ENCODE results near the gene PDE4DIP. TPM values are rescaled to one million over a fixed set of nuclear protein-coding genes. Genes with fewer than 3 reads are reported as not detected.
"Not testable (repeated sequence)": the region's sequence is repeated elsewhere in the genome, so short reads cannot be mapped to it uniquely, and the experiment has no call there.

PDE4DIP gene
- total RNA-seq, 1 donor from 2014 or later: 134 TPM

DNA sequence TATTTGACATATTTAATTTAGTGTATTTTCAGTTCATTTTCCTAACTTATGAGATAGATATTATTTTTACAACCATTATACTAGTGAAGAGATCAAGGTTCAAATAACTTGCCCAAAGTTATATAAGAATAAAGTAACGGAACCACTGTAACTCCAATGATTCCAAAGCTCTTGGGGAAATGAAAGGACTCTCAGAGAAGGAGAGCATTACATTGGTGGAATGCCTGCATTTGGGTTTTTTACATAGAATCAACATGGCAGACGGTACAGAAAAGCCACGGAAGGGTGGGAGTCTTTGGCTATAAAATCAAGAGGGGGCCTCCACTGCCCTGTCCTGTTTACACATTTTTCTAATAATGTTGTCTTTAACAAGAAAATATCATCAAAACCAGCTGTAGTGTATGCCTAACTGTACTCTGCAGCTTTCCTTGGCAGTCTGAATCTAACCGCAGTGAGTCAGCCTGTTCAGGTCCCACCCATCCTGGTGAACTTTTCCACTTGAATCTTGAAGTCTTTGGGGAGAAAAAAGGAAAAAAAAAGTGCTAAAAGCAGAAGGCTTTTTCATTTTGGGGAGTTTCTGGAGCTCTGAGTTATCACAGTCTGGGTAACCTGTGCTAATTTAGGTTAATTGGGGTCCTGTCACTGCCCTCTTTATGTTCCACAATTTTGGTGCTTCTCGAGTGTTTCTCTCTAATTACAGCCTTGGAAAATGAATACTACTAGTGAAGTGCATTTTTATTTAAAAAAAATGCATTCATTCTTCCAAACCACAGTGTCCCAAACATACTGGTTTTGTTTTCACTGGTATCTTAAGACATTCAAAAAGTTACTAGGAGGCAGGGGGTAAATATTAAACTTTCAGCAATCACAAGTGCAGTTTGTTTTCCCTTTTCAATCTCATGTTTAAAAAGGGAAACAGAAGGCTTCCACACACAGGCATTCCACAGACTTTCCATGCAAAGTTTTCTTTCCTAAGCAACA lies 30.5 kb downstream of the PDE4DIP start:
- DNase-seq: not testable (repeated sequence)

DNA sequence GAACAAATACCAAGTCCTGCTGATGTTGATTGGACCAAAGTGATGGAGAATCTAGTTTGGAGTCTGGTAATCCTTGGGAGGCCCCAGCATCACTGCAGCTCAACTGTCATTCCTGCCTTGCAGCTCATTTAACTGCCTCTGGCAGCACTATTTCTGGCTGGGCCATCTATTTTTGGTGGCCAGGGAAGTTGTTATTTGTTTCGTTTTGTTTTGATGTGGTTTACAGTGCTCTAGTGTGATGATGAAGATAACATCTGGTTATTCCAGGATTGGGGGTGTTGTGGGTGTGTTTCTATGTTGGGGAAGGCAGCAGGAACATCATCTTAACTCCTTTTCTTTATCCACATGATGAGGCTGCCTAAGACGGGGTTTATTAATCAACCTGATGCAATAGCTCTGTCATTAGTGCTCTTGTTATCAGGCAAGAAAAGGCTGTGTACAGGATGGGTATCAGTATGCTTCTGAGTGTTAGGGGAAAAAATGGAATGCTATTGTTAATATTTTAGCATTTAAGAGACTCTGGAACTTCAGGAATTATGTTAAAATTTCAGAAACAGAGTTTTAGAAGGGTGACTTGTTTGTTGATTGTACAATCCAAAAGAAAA lies 35.7 kb downstream of the PDE4DIP start:
- not testable (repeated sequence) for DNase-seq

DNA sequence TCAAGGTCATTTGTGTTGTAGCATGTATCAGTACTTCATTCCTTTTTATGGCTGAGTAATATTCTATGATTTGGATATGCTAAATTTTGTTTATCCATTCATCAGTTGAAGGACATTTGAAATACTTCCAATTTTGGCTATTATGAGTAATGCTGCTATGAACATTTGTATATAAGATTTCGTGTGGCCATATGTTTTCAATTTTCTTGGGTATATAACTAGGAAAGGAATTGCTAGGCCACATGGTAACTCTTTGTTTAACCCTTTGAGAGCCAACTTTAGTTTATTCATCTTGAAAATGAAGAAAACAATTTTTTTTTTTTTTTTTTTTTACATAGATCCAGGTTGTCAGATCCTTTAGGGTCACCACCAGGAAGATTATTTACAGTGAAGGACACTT lies 37.0 kb downstream of the PDE4DIP start:
- DNase-seq: not testable (repeated sequence)

DNA sequence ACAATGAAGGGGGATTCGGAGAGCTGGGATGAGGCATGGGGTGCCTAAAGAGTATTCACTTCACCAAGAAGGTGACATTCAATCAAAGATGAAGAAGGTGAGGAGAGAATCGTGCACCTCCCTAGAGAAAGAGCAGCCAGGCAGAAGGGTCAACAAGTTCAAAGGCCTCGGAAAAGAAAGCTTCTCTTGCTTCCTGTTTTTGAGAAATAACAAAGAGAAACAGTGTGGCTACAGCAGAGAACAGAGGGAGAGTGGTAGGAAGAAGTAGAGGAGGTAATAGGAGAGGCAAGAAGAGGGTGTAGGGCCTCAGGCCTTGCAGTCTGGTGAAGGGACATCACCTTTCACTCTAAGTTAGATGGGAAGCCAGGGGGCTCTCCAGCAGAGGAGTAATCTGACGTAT lies 41.0 kb downstream of the PDE4DIP start:
- DNase-seq: not testable (repeated sequence)

DNA sequence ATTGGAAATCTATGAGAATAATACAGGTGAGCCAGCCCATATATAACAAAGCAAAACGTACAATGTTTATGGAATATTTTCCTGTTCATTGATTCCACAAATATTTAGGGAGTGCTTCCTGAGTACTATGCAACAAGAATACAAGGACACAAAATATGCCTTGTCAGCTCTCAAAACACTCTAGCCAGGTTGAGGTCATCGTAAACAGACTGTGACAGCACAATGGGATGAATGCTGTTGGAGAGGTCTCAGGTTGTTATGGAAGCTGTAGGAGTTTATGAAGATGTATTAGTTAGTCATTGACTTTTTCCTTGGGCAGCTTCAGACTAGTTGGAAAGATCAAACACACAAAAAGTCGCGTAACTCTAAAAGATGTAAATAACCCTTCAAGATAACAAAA lies 42.1 kb downstream of the PDE4DIP start:
- DNase-seq: not testable (repeated sequence)

DNA sequence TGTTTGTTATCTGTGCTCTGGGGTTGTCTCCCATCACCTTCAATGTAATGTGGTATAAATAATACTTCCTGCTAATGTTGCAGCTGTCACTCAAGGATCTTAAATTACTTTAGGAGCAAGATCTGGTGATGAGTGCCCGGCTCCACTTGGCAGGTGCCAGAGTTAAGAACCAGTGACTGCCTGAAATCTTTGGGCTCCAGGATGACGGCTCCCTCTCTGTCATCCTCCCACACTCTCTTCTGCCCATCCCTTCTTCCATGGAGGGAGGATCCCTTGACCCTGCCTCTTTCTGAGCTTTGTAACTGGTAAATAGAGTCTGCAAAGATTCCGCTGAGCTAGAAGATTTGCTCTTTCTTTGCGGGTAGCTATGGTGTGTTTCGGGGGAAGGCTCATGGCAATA lies 44.4 kb downstream of the PDE4DIP start:
- not testable (repeated sequence) for DNase-seq

DNA sequence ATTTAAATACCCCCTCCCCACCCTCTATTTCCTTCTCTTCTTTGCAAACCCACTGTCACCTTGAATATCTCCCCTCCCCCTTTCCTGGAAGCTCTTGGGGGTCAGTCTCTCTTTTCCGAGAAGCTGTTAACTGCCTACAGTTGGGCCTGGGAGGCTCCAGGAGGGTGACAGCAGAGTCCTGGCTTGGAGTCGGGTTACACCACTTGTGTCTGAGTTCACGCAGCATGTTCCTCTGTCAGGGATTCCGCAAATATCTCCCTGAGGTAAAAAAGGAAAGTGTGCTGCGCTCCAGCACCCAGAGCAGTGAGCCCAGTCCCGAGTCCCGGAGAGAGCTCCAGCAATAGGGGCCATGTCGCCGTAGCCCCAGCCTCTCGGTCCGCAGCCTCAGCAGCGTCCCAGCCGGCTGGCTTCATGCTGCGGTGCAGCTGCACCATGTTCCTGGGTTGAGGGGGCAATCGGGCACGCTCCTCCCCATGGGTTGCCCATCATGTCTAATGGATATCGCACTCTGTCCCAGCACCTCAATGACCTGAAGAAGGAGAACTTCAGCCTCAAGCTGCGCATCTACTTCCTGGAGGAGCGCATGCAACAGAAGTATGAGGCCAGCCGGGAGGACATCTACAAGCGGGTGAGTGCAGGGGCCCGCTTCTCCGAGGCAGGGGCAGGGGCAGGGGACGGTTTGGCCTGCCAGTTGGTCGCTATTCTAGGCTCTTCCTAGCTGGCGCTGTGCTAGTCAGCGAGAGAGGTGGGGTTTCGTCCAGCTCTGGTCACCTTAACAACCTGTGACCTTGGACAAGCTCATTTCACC lies 45.2 kb downstream of the PDE4DIP start:
- DNase-seq: not testable (repeated sequence)

DNA sequence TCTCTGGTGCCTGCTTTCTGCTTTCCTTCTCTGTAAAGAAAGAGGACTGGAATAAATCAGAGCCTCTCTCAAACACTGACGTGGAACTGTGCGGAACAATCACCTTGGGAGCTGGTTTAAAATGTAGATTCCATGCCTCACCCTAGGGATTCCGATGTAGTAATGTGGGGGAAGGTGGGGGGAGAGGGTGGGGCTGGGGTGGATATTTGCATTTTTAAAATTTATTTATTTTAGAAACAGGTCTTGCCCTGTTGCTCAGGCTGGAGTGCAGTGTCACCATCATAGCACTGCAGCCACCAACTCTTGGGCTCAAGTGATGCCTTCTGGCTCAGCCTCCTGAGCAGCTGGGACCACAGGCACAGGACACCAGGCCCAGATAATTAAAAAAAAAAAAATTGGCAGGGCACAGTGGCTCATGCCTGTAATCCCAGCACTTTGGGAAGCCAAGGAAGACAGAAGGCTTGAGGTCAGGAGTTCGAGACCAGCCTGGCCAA lies 45.9 kb downstream of the PDE4DIP start:
- DNase-seq: not testable (repeated sequence)

DNA sequence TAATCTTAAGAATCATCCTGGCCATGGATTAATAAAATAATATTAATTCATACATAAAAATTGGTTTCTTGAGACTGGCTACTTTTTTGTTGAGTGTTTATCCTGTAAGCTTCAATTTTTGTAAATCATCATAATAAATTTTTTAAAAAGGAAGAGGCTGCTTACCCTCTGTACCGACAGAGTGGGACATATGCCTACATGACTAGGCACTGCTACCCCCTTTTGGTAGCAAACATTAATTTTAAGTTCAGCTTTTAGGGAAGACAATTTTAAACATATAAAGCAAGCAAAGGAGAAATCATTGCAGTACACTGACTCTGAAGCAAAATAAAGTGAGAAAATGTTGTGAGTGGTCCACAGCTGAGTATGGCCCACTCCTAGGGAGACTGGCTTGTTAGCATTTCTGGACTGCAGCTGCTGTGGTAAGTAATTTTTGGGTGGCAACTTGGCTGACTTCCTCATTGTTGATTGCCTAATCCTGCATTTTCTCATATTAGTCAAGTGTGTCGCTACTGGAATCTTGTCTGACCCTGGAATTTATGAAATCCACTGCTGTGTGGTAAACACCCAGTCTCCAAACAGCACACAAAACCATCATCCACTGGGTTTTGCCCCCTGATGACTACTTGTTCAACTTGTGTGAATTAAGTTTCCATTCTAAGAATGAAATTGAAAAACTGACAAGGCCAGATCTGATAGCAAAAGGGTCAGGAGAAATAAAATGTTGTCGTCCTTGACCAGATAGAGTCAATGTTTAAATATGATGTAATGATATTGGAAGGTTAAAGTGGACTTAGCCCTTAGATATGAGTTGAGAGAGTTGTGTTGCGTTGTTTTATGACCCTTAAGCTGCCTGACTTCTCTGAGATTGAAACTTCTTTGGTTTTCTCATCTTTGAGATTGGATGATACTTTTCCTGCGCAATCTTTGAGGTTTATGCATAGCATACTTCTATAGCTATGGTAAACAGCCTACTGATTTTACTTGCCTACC lies 50.4 kb downstream of the PDE4DIP start:
- DNase-seq: not testable (repeated sequence)

DNA sequence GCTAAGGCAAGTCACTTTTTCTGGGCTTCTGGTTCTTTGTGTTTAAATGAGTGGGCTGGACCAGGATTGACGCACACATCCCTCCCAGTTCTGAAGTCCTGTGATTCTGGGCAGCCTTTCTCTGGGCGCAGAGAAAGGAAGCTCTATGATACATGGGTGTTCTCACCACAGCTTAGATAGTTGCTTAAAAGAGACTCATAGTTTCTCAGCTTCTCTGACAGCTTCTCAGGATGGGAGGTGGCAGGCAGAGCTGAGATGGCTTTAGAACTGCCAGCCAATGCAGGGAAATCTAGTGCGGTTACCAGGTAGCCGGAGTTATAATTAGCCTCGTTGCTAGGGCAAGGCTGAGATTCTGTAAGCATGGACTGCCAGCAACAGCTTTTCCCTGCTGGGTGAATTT lies 55.8 kb downstream of the PDE4DIP start:
- not testable (repeated sequence) for DNase-seq

DNA sequence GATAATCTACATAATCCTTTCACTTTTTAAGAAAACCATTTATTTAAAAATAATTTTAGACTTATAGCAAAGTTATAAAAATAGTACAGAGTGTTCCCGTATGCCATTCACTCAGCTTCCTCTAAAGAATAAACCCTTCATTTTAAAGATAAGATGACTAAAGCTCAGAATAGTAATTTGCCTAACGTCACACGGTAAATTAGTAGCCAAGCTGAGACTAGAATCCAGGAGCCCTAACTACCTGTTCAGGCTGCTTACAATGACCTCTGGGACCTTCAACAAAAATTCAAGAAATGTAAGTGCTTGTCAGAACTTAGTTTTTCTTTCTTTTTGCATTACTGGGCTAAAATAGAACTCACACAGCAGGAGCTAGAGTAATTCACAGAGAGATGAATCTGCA lies 56.5 kb downstream of the PDE4DIP start:
- DNase-seq: not testable (repeated sequence)

DNA sequence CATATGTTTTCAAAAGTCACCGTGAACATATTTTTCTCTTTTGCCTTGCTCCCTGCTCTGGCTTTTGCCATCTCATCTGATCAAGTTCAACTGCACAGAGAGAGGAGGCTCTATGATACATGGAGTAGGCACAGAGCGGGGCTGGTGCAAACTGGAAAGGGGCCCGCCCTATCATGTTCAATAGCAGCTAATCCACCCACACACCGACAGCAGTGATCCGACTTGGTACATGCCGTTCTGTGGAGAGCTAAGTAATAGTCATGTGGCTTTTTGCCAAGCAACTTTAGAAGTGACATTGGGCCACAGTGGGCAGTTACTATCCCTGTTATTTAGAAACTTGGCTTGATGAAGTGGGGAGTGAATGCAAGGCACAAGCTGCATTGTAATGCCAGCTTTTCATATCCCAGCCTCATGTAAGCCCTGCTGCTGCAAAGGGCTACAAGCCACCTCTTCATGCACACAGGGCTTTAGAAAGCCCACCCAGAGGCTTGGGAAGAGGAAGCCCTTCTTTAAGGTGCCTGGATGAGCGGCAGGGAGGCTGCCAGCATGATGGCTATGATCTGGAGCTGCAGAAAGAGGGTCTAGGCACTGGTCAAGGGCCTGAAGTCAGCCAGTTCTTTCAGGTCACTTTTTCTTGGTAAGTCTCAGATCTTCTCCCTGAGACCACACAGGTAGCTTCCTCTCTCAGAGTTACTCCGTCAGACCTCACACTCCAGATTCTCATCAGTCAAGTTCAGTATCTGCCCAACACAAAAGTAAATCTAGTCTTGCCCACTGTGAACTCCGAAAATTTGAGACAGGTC lies 57.1 kb downstream of the PDE4DIP start:
- not testable (repeated sequence) for DNase-seq

DNA sequence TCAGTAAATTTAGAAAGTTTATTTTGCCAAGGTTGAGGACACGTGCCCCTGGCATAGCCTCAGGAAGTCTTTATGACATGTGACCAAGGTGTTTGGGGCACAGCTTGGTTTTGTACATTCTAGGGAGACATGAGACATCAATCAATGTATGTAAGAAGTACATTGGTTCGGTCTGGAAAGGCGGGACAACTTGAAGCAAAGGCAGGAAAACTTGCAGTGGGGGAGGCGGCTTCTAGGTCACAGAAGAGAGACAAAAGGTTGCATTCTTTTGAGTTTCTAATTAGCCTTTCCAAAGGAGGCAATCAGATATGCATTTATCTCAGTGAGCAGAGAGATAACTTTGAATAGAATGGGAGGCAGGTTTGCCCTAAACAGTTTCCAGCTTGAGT lies 57.7 kb downstream of the PDE4DIP start:
- not testable (repeated sequence) for DNase-seq

DNA sequence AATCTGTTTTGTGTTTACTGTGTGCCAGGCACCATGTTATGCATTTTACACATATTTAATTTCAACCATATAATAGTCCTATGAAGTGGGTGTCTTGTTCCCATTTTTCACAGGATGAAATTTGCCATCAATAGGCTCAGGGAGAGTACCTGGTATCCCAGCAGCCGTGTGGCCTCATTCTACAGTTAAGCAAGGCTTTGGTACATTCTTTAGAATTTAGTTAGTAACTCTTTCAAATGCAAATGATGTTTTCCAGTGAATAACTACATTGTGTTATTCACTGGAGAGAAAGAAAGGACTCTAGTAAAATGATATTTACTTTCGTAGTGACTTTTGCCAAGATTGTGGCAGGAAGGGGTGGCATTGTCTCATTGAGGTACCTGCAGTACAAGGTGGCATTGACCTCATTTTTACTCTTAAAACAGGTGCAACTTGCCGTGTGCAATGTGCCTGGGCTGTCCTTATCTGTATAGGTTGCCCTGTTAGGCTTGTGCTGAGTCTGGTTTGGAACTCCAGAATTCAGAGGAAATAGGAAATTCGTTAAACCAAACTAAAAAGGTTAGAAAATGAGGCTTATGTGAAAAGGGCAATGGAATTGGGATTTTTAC lies 65.1 kb downstream of the PDE4DIP start:
- not testable (repeated sequence) for DNase-seq

DNA sequence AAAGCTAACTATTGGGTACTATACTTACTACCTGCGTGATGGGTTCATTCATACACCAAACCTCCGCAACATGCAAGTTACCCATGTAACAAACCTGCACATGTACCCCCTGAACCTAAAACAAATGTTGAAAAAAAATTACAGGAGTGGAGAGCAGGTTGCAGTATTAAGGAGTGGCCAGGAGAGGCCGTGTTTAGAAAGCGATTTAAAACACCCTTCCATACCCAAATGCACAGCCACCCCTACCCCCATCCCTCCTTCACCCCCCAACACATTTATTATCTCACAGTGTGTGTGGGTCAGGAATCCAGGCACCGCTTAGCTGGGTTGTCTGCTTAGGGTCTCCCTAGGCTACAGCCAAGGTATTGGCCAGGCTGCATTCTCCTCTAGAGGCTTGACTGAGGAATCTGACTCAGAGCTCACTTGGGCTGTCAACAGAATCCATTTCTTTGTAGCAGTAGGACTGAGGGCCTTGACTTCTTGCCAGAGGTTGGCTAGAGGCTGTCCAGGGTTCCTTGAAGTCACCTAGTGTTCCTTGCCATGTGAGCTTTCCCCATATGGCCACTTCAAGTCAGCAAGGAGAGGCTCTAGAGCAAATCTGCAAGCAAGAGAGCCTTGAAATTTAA lies 67.2 kb downstream of the PDE4DIP start:
- DNase-seq: not testable (repeated sequence)

DNA sequence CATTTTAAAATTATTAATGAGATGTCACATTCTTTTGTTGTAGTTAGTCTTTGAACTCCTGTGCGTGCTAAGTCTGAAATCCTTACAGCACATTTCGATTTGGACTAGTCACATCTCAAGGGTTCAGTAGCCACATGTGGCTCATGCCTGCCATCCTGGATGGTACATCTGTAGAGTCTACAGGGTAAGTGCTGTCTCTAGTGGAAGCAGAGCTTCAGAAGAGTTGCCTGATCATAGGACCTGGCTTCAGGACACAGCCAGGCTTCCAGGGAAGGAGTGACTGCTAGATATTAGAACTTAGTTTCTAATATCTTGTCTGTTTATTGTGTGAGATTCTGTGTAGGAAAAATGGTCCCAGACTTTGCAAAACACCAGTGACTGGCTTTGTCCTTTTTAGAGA lies 72.0 kb downstream of the PDE4DIP start:
- DNase-seq: not testable (repeated sequence)

DNA sequence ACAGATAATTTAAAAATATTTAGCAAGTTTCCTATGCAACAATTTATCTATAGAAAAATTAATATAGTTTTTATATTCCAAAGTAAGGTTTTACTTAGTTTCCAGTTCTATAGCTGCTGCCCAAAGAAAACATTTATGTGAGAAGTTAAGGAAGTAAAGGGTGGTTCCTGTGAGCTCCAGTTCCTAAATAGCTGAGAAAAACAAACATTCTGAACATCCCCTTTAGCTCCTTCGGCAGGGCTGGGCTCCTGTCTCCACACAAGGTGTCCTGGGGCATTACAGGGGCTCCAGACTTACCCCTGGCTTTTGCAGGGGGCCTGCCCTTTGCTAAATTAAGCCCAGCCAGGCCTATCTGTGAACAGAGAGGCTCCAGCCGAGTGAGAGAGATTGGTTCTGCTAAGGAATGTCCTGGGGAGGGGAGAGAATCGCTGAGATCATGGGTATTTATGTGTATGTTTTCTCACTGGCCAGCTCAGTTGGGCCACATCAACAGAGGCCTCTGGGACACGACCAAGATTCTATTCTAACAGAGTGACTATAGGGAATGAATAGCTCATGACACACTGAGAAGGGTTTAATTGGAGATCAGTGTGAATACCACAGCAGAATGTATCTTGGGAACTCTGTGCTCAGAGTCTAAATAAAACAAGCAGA lies 72.6 kb downstream of the PDE4DIP start:
- DNase-seq: not testable (repeated sequence)

DNA sequence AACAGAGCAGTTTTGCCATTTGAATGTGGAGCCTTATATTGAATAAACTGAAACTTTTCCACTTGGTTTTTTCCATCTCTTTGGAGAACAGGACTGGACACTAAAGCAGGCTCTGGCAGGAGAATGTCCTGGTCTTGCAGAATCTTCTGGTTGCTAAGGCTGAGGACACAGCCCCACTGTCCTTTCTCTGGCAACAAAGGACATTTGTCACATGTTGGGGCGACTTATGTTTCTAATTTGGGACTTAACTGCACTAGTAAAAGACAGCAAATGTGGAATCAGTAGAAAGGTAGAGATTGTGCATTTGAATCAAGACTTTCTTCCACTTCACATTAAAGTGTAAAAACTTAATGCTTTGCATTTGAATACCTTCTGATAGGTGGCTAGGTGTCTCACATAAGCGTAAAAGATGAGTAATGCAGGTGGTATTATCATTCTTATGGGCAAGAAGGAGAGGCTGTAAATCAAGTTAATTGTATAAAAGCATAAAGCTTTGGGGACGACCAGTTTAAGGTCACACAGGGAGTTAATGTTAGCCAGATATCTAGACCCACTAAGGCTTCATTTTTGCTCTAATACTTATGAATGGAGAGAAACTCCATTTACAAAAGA lies 74.7 kb downstream of the PDE4DIP start:
- not testable (repeated sequence) for DNase-seq
